ENCODE data around the gene DIP2A.

DIP2A gene

GRCh38 chr21:46472246-46472645, 13.6 kb downstream of the DIP2A start:
- Mint-ChIP-seq H3K27me3 (no peaks in the 10 kb centered on the region), H3K4me1 (peaks cover 44% of the 10 kb centered on the region), H3K27ac (peak overlapping the region; percentile 18), H3K36me3 (ENCODE audit: low read depth) (peaks cover 20% of the 10 kb centered on the region), H3K4me3 (no peak overlapping the region), H3K9me3 (no peaks in the 10 kb centered on the region)
- ATAC-seq (no peak), DNase-seq (no peak)

- DNase-seq (no peak), ATAC-seq (peak; percentile 65)
- H3K36me3 Mint-ChIP-seq (ENCODE audit: low read depth): peaks cover 18% of the 10 kb centered on the region
- peaks cover 30% of the 10 kb centered on the region for H3K4me1 Mint-ChIP-seq
- no peak overlapping the region for H3K4me3 Mint-ChIP-seq
- no peaks in the 10 kb centered on the region for H3K27me3 Mint-ChIP-seq
- H3K27ac Mint-ChIP-seq: peak overlapping the region; percentile 33
- no peaks in the 10 kb centered on the region for H3K9me3 Mint-ChIP-seq
Measured at GRCh38 chr21:46474382-46474781, 15.7 kb downstream of the DIP2A start.

DNA sequence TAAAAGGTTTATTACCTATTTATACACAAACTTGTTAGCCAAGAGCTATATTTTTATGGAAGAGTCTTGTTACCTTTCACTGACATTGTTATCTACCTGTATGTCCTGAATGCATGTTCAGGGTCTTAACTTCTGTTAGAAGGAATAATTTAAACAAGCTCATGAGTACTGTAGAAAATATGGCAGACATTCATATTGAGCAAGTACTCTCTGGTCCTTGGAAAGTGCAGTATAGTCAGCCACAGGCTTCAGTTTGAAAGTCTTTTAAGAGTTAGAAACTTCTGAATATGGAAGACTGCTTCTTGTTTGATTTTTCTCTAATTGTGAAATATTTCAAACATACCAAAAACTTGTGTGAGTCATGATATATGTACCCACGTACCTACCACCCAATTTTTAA, 16.6 kb downstream of the DIP2A start:
- H3K27me3 Mint-ChIP-seq: no peaks in the 10 kb centered on the region
- H3K27ac Mint-ChIP-seq: no peak overlapping the region
- no peak overlapping the region for H3K4me3 Mint-ChIP-seq
- ATAC-seq: no peak
- H3K9me3 Mint-ChIP-seq: no peaks in the 10 kb centered on the region
- peaks cover 15% of the 10 kb centered on the region for H3K36me3 Mint-ChIP-seq (ENCODE audit: low read depth)
- peaks cover 33% of the 10 kb centered on the region for H3K4me1 Mint-ChIP-seq
- DNase-seq: no peak

- peaks cover 19% of the 10 kb centered on the region for H3K4me1 Mint-ChIP-seq
- ATAC-seq (no peak), DNase-seq (no peak)
- H3K27me3 Mint-ChIP-seq: no peaks in the 10 kb centered on the region
- peaks cover 13% of the 10 kb centered on the region for H3K36me3 Mint-ChIP-seq (ENCODE audit: low read depth)
- no peak overlapping the region for H3K4me3 Mint-ChIP-seq
- no peak overlapping the region for H3K27ac Mint-ChIP-seq
- no peaks in the 10 kb centered on the region for H3K9me3 Mint-ChIP-seq
Measured at GRCh38 chr21:46477765-46478164, 19.1 kb downstream of the DIP2A start.

DNA sequence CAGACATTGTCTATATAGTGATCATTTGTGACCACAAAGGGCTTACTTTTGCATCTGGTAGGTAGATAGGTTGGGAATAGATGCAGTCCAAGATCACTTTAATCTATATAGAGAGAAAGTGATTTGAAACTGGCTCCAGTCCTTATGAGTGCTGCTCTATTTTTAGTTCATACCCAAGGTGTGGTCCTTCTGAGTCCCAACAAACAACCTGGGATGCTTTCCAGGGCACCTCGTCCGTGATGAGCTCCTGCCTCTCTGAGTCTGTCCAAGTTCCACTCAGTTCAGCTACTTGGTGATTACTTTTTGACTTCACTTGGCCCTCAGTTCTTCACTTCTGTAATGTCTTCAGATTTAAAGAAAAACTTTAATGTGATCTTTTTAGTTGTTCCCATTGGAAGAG, 20.2 kb downstream of the DIP2A start:
- Mint-ChIP-seq H3K27me3 (no peaks in the 10 kb centered on the region), H3K36me3 (ENCODE audit: low read depth) (peaks cover 13% of the 10 kb centered on the region), H3K4me1 (peaks cover 26% of the 10 kb centered on the region), H3K27ac (no peak overlapping the region), H3K4me3 (no peak overlapping the region), H3K9me3 (no peaks in the 10 kb centered on the region)
- ATAC-seq (no peak), DNase-seq (no peak)

GRCh38 chr21:46480466-46480865, 21.8 kb downstream of the DIP2A start:
- H3K4me1 Mint-ChIP-seq: peaks cover 15% of the 10 kb centered on the region

GRCh38 chr21:46482225-46482845, 23.6 kb downstream of the DIP2A start:
- Mint-ChIP-seq H3K4me1 (peaks cover 15% of the 10 kb centered on the region), H3K36me3 (ENCODE audit: low read depth) (peaks cover 10% of the 10 kb centered on the region), H3K4me3 (no peak overlapping the region), H3K27me3 (no peaks in the 10 kb centered on the region), H3K27ac (no peak overlapping the region), H3K9me3 (no peaks in the 10 kb centered on the region)
- DNase-seq: no peak
- no peak for ATAC-seq

More at GRCh38 chr21:46480466-46480865, 21.8 kb downstream of the DIP2A start:
- ATAC-seq: no peak
- Mint-ChIP-seq H3K4me3 (no peak overlapping the region), H3K27me3 (no peaks in the 10 kb centered on the region), H3K9me3 (no peaks in the 10 kb centered on the region), H3K36me3 (ENCODE audit: low read depth) (peaks cover 11% of the 10 kb centered on the region), H3K27ac (no peak overlapping the region)
- DNase-seq: no peak

GRCh38 chr21:46482846-46483231, 24.1 kb downstream of the DIP2A start:
- H3K36me3 Mint-ChIP-seq (ENCODE audit: low read depth): peaks cover 10% of the 10 kb centered on the region
- H3K4me1 Mint-ChIP-seq: peaks cover 15% of the 10 kb centered on the region
- ATAC-seq (no peak), DNase-seq (no peak)
- no peak overlapping the region for H3K4me3 Mint-ChIP-seq
- H3K27me3 Mint-ChIP-seq: no peaks in the 10 kb centered on the region
- no peak overlapping the region for H3K27ac Mint-ChIP-seq
- no peaks in the 10 kb centered on the region for H3K9me3 Mint-ChIP-seq

DNA sequence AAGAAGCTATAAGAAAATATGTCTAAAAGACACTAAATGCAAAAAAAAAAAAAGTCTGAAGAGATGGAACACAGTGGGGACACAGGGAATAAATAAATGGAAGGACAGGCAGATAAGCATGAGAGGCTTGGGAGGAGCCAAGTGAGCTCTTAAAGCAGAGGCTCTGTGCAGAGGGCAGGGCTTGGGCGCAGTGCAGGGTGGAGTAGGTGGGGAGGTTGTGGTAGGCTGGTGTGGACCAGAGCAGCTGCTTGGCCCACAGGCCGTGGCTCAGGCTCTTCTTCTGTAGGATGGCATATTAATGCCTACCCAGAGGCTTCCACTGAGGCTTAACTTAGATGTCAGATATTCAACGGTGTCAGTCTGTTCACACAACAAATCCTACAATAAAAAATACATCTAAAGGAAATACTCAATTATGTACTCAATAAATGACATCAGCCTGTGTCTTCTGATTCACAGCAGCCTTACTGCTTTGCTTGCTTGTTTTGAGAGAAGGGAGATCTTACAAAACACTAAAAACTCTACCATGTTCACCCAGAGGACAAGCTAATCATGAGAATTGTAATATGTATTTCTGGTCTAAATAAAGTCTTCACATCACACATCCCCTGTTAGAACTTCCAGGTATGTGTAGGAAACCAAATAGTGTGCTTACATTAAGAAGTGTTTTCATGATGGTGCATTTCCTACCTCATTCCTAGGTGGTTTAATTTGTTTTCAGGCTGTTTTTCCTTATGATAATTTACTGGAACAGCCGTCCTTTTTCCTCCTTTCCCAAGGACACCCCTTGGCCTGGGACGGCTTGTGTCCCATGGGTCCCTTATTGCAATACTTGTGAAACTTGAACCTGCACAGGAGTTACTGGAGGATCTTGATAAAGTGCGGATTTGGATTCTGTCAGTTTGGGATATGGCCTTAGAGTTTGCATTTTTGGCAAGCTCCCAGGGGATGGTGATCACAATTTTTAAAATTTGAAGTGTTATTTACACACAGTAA, 24.9 kb downstream of the DIP2A start:
- Mint-ChIP-seq H3K9me3 (no peaks in the 10 kb centered on the region), H3K36me3 (ENCODE audit: low read depth) (peaks cover 10% of the 10 kb centered on the region), H3K27ac (no peak overlapping the region), H3K4me1 (peaks cover 15% of the 10 kb centered on the region), H3K4me3 (no peak overlapping the region), H3K27me3 (no peaks in the 10 kb centered on the region)
- DNase-seq: no peak
- no peak for ATAC-seq

DNA sequence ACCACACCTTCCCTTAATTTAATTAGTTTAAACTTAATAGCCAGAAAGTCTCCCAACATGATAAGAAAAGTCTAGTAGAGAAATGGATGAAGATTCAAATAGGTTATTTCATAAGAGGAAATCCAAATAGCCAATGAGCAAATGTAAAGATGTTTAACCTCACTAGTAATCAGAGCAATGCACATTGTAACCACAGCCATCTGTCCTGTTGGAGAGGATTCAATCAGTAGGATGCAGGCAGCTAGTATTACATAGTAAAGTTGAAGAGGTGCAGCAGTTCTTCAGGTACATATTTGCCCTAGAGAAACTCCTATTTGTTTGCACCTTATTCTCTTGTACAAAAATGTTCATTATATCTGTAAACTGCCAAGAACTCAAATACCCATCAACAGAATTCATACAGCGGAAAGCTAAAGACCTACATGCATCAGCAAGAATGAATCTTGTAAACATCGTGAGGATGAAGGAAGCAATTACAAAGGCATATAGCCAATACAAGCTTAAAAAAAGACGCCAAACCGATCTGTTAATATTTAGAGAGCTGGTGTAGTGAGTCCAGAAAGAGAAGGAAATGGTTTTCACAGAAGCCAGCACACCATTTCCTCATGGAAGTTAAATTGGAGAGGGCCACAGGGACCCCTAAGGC, 27.9 kb downstream of the DIP2A start:
- Mint-ChIP-seq H3K4me1 (peaks cover 12% of the 10 kb centered on the region), H3K27me3 (no peaks in the 10 kb centered on the region), H3K27ac (no peak overlapping the region), H3K36me3 (ENCODE audit: low read depth) (peaks cover 17% of the 10 kb centered on the region), H3K4me3 (no peak overlapping the region), H3K9me3 (no peaks in the 10 kb centered on the region)
- DNase-seq (no peak), ATAC-seq (no peak)

GRCh38 chr21:46489162-46489663, 30.5 kb downstream of the DIP2A start:
- Mint-ChIP-seq H3K27me3 (no peaks in the 10 kb centered on the region), H3K27ac (no peak overlapping the region), H3K9me3 (no peaks in the 10 kb centered on the region), H3K4me1 (no peaks in the 10 kb centered on the region), H3K36me3 (ENCODE audit: low read depth) (peaks cover 42% of the 10 kb centered on the region), H3K4me3 (no peak overlapping the region)
- ATAC-seq: no peak
- no peak for DNase-seq

DNA sequence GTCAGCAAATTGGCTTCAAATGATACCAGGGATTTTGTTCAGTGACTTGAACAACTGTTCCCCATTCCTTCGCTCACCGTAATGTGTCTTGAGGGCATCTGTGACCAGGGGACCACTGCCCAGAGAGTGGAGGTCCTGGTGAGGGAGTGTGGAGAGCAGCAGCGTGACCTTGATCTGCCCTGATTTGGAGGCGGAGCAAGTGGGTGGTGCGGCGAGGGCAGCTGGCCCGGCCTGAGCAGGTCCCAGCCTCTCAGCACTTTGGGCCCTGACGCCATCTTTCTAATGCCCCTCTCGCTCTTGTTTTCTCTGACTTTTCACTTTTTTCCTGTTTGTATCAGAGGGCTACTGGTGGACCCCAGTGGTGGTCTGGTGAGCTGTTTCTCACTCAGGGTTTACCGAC, 31.1 kb downstream of the DIP2A start:
- H3K9me3 Mint-ChIP-seq: no peaks in the 10 kb centered on the region
- no peak overlapping the region for H3K4me3 Mint-ChIP-seq
- DNase-seq: no peak
- H3K27ac Mint-ChIP-seq: no peak overlapping the region
- peaks cover 46% of the 10 kb centered on the region for H3K36me3 Mint-ChIP-seq (ENCODE audit: low read depth)
- no peak for ATAC-seq
- H3K4me1 Mint-ChIP-seq: no peaks in the 10 kb centered on the region
- no peaks in the 10 kb centered on the region for H3K27me3 Mint-ChIP-seq

- no peak overlapping the region for H3K4me3 Mint-ChIP-seq
- H3K27me3 Mint-ChIP-seq: no peaks in the 10 kb centered on the region
- H3K36me3 Mint-ChIP-seq (ENCODE audit: low read depth): peaks cover 41% of the 10 kb centered on the region
- H3K9me3 Mint-ChIP-seq: no peaks in the 10 kb centered on the region
- no peaks in the 10 kb centered on the region for H3K4me1 Mint-ChIP-seq
- ATAC-seq (no peak), DNase-seq (no peak)
- no peak overlapping the region for H3K27ac Mint-ChIP-seq
Measured at GRCh38 chr21:46491553-46491952, 32.9 kb downstream of the DIP2A start.

DNA sequence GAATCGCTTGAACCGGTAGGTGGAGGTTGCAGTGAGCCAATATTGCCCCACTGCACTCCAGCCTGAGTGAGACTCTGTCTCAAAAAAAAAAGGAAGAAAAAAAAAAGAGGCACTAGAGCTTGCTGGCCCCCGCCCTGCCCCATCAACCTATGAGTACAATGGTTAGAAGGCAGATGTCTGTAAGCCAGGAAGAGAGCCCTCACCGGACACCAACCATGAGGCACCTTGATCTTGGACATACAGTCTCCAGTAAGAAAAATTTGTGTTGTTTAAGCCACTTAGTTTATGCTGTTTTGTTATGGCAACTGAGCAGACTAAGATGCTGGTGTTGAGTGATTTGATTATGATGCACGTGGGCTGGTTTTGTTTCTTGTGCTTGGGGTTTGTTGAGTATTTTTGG, 34.2 kb downstream of the DIP2A start:
- Mint-ChIP-seq H3K27ac (no peak overlapping the region), H3K27me3 (no peaks in the 10 kb centered on the region), H3K4me1 (no peaks in the 10 kb centered on the region), H3K9me3 (no peaks in the 10 kb centered on the region), H3K4me3 (no peak overlapping the region), H3K36me3 (ENCODE audit: low read depth) (peaks cover 38% of the 10 kb centered on the region)
- ATAC-seq: no peak
- DNase-seq: no peak
